OCI-LY1 (cell line): Measurements from ENCODE around the gene PARD3.

Experiments used
- EZH2 ChIP-seq: fragments of 200-600 bp; sonication (generic), shearing (Covaris generic); IDR thresholded peaks from 2 replicates; pipeline ENCODE4 v1.8.0; 2017; ENCODE audit warnings: borderline replicate concordance, mixed run types, mild to moderate bottlenecking, antibody characterized with exemption, low read length, moderate library complexity, mixed read lengths
- TF ChIP-seq, protein P1 (sequence below): fragments of 200-600 bp; sonication (generic), shearing (Covaris generic); IDR thresholded peaks from 2 replicates; pipeline ENCODE4 v1.5.1; 2017; ENCODE audit warnings: mild to moderate bottlenecking, antibody characterized with exemption, low read length, moderate library complexity, mixed read lengths

DNA sequence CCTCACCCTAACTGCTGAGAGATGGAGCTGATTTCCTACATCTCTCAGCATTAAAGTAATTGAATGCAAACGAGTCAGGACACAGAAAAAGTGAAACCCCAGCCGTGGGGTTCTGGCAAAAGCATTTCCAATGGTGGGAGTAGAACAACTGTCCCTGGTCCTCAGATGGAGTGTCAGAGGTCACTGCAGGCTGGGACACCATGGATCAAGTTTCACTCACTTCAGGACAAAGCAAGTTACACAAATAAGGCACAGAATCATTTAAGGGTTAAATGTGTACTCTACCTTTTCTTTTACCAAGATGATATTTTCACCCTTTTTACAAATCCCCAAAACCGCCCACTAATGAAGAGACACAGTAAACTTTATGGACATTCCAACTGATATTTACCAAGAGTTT, 607.8 kb downstream of the PARD3 start:
- TF ChIP-seq, protein P1, sequence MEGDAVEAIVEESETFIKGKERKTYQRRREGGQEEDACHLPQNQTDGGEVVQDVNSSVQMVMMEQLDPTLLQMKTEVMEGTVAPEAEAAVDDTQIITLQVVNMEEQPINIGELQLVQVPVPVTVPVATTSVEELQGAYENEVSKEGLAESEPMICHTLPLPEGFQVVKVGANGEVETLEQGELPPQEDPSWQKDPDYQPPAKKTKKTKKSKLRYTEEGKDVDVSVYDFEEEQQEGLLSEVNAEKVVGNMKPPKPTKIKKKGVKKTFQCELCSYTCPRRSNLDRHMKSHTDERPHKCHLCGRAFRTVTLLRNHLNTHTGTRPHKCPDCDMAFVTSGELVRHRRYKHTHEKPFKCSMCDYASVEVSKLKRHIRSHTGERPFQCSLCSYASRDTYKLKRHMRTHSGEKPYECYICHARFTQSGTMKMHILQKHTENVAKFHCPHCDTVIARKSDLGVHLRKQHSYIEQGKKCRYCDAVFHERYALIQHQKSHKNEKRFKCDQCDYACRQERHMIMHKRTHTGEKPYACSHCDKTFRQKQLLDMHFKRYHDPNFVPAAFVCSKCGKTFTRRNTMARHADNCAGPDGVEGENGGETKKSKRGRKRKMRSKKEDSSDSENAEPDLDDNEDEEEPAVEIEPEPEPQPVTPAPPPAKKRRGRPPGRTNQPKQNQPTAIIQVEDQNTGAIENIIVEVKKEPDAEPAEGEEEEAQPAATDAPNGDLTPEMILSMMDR = no peak
- no peak for TF ChIP-seq EZH2
